Femur (tissue), 1 donor: ENCODE data around the gene NHLRC2.
"Not testable (repeated sequence)": the region's sequence is repeated elsewhere in the genome, so short reads cannot be mapped to it uniquely, and the experiment has no call there.

Source experiments
- DNase-seq: peaks from one replicate; pipeline ENCODE4 v3.0.0-alpha.2; 2017

NHLRC2 gene

DNA sequence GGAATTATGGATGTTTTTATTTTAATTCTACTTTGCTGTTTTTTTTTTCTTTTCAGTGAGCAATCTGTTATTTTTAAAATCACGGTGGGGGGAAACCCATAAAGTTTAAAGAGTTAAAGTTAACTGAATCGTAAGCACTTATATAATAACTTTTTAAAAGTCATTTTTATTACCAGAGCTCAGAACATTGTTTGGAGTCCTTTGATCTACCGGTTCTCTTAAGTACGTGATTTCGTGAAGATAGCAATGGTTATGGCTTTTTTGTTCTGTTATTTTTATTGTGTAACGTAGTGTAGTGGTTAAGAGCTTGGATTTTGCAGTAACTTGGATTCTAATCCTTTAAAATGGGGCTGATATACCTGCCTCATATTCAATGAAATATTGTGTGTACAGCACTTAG is 57.4 kb downstream of the NHLRC2 start:
- no peak for DNase-seq

DNA sequence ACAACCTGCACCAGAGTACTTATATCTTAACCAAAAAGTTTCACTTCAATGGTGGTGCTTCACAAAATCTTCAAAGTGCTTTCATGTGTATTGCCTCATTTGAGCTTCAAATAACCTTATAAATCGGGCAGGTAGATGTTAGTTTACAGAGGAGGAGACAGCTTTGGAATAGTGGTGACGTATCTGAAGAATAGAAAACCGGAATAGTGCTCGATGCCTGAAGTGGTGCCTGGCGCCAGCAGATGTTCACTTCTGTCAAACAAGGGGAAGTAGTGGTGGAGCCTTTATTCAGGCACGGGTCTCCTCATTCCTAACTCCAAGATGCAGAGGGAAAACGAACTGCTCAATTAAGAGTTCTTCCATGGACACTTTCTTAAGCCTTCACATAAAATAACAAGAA is 58.1 kb downstream of the NHLRC2 start:
- DNase-seq, result no peak

DNA sequence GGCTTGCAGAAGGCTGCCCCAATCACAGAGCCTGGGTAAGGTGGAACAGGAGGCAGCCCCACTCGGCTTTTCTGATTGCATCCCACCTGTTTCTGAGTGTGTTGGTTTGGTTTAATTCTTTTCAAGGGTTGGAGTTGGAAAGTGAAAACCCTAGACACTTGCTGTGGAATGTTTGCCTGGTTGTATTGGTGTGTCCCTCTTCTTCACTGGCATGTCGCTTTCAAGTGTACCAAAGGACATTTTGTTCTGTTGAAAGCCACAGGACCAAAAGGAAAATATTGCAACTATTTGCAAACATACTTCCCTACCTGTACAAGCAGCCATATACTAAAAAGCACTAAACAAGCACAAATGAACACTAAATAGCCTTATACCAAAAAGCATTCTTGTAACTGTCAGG is 60.5 kb downstream of the NHLRC2 start:
- no peak for DNase-seq

DNA sequence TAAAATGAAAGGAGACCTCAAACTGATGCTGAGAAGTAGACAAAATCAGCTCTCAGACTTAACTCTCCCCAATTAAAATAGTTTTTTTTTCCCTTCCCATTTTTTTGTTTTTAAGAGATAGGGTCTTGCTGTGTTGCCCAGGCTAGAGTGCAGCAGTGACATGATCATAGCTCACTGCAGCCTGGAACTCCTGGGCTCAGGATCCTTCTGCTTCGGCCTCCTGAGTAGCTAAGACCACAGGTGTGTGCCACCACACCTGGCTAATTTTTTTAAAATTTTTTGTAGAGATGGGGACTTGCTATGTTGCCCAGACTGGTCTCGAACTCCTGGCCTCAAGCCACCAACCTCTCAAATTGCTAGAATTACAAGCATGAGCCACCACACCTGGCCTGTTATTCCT is 61.1 kb downstream of the NHLRC2 start:
- no peak for DNase-seq

DNA sequence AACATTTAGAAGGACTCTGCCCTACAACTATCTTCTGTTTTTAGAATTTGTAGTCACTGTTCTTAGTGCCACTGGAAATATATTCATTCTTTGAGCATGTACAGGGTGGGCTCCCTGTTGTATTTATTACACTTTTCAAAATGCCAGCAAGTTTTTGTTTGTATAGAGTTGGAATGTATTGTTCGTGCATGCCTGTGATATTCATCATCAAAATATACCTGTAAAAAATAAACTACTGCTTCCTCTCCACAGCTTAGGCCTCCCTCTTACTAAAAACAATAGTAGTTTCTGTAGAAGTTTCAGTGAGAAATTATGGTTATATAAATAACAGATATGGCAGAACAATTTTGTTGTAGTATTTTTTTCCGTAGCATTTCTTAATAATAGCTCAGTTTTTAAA is 61.6 kb downstream of the NHLRC2 start:
- DNase-seq, result no peak

DNA sequence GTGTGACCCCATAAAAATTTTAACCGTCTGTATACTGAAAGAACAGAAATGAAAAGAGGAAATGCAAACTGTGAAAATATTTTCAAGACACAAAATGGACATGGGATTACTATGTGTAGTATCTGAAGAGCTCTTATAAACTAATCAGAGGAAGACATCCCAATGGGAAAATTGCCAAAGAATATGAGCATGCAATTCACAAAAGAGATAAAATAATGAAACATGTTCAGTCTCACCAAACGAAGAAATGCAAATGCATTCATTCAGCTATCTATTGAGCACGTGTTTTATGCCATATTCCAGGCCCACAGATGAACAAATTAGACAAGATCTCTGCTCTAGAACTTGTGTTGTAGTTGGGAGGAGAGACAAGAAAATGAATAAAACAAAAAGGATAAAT is 63.2 kb downstream of the NHLRC2 start:
- DNase-seq, result no peak

DNA sequence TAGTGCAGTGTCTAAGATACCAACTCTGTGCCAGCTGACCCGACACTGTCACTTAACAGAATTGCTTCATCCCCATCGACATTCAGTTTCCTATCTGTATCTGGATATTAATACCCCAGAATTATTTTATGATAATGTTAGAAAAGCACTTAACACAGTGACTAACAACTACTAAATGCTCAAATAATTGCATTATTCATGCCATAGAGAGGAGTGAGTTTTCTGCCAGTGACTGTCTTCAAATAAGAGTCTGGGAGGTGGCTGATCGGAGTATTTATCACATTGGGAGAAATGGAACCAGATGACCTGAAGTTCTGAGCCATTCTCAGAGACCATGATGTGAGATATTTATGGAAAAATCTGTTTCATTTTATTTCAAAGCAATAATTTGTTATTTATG is 65.7 kb downstream of the NHLRC2 start:
- DNase-seq, result no peak

DNA sequence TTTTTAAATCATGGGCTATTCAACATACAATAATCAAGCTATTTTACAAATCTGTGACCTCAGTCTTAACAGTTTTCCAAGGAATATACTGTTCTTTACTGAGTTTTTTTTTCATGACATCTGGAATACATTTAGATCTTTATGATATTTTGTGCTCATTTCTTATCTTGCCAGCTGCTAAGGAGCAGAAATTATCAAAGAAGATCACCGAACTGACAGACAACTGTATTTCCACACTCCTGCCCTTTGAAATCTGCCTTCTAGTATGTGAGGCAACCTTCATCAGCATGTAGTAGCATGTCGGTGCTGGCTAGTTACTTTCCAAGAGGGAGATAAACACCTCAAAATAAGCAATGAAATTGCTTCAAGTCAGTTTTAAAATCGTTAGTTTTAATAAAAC is 66.4 kb downstream of the NHLRC2 start:
- DNase-seq, result no peak

DNA sequence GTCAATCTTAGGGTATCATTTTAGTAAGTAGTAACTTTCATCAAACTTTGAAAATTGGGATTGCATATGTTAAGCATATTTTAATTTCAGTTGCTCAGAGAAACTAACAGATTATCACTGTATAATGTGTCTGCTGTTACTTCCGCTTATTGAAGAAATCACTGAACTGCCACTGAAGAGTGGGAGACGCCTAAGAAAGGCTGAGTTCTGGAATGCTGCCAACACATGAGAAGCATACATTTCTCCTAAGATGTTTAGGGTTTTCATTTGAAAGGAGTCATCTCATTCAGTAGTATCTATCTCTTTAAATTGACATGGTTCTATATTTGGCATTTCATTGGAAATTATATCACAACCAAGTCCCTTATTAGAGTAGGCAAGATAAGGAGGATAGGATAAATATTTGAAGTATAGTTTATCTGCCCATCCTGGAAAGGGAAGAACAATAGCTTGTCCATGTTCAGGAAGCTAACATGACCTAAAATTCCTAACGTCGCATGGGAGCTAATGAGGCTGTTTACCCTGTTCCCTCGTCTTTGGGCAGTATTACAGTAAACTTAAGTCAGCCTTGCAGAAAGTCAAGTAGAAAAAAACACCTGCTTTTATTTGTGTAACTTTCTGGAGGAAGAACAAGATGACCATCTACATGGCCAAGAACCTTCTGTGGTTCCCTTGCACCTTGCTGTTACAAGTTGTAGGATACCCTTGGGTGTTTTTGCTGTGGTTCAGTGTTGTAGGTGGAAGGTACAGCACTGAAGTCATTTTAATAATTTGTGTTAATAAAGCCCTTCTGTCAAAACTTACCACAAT is 67.3 kb downstream of the NHLRC2 start:
- no peak for DNase-seq

DNA sequence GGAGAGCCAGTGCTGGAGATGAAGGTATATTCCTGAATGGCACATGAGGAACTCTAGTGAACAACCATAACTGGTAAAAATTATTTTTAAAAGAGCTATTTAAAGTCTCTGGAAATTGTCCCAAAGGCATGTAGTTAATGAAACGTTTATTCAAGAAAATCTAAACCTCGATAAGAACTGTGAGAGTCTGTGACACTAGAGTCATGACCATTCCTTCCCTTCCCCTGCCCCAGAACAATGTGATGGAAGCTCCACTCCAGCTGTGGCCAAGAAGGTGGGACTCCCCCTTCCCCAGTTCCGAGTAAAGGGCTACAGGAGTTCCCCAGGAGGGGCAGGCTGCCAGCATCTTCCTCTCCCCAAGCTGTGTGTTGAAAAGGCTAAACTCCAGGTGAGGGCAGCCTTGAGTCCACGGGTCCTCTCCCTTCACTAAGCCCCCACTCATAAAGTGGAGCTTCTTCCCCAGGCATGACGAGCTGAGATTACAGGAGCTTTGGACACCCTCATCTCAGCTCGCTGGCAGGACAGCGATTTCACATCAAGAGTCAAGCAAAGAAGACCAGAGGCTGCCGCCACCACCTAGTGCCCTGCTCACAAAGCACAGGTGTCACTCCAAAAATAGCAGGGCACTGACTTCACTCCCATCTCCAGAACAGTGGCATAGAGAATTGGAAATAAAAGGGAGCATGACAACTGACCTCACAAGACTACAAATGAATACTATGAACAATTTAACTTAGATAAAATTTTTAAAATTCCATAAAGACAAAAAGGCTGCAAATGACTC is 68.5 kb downstream of the NHLRC2 start:
- DNase-seq, result no peak

DNA sequence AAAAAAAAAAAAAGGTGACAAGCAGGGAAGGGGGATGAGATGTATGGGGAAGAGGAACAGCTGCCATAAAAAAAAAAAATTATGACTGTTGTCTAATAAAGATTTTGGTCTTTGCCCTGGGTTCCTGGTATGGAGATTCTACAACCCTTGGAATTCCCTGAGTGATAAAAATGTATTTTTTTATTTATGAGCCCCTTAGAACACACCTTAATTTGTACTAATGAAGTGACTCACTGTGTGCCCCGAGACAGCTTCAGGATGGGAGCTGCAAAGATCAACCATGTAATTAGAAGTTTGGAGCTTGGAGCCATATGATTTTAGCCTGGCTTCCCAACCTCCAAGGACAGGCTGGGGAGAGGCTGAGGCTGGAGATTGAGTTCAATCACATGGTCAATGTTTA is 69.7 kb downstream of the NHLRC2 start:
- DNase-seq, result no peak

DNA sequence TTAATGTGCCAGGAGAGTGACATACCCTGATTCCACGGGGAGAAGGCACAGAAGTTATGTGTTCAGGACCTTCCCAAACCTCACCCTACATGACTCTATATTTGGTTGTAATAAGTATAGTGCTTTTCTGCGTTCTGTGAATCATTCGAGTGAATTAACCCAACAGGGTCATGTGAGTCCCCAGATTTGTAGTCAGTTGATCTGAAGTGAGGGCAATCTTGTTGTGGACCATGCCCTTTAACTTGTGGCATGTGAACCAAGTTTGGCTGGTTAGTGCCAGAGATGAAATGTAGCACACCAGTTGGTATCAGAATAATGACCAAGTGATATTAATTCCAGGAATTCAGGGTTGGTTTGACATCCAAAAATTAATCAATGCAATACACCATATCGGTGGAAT is 70.2 kb downstream of the NHLRC2 start:
- DNase-seq, result no peak

DNA sequence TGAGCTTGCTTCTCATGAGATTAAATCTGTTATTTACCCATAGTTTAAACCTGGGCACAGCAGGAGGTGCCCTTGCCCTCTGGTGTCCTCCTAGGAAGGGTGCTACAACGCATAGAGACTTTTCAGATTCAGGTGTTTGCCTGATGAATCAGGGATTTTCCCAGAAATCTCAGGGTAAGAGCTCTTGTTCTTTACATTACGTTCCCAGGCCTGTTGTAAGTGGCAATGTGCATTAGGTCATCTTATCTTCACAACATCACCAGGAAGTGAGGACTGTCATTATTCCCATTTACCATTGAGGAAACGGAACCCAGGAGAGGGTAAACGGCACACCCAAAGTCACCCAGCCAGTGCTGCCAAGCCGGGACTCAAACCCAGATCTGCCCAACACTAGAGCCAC is 73.0 kb downstream of the NHLRC2 start:
- no peak for DNase-seq

DNA sequence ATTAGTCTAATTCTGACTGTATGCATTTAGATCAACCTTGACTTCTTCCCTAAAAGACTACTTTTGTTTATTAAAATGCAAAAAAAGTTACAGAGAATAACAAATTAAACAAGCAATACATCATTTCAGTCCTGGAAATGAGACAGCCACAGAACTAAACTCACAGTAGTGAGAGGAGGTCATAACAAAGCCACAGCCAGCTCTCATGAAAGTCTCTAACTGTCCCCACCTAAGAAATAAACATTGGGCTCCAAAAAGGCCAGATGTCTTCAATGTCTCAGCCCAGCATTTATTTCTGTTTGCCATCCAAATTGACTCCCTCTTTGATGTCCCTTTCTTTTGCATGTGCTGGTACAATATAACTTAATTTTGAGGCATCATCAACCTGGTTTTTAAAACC is 74.4 kb downstream of the NHLRC2 start:
- no peak for DNase-seq

DNA sequence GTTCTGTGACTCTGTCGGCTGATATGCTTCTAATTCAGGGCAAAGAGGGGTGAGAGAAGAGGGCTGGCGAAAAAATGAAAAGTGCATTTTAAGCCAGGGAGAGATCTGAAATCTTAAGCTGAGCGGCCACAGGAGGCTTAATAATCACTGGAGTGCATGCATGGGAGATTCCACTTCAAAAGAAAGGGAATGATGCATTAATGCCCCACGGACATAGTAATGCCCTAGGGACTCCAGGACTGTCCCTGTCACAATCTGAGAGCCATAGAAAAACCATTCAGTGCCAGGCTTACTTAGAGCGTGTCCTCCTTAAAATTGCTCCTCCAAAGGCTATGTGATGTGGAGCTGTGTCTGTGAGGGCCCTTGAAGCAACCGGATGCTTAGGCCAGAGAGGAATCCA is 75.1 kb downstream of the NHLRC2 start:
- no peak for DNase-seq

DNA sequence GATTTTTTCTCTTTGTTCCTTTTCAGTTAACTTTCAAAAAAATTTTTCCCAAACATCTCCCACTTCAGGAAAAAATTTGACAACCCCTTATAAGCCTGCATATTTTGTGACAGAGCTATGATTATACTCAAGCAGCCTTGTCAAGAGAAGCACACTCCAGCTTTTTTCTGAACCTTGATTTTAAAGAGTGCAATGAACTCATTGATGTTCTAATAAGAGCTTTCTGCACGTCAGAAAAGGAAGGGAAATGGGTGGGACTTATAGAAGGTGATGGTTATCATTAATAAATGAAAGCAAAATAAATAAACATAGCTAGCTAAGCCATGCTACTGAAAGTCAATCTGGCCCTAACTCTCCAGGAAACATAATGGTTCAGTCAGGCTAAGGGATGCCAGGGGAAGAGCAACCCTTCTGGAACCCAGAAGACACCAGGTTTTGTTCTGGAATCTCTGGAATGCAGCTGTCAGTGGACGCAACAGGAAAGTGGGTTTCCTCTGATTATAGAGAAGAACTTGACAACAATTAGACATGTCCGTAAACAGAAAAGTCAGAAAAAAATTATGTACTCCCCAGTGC is 76.1 kb downstream of the NHLRC2 start:
- DNase-seq, result no peak

DNA sequence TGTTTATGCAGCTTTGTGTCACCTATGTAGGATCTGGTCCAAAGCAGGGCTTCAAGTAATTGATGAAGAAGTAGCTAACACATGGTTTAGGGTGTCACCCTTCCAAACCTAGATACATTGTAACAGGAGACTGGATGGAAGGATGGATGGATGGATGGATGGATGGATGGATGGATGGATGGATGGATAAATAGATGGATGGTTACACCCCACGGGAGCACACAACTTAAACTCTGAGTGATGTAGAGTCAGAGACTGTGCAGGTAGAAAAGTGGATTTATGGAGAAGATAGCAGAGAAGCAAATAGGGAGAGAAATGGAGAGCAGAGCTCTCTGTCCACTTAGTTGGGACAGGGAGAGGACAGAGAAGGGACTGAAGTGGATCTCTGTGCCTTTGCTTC is 78.4 kb downstream of the NHLRC2 start:
- DNase-seq, result no peak

DNA sequence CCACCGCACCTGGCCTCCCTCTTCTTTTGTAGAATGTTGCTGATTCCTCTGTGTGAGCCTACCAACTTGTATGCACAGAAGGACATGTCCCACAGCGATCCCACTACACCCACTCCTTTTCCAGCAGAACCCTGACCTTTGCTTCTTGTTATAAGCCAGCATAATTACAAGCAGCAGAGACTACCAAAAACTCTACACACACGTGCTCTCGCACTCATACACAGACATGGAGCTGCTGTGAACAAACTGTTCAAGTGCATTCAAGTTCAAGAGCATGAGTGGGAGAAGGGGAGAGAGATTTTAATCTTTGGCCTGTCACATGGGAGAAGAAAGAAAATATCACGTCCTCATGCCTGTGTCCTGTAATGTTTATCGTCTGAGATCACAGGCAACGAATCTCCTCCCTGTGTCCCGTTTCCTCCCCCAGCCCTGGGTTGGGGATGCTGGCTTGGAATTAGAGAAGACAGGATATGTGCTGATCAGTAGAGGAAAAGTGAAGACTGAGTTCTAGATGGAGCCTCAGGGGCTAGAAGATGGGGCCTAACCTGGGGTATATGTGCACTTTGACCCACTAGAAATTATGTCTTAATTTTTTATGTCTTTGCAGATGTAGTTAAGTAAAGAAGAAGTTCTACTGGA is 79.6 kb downstream of the NHLRC2 start:
- no peak for DNase-seq

DNA sequence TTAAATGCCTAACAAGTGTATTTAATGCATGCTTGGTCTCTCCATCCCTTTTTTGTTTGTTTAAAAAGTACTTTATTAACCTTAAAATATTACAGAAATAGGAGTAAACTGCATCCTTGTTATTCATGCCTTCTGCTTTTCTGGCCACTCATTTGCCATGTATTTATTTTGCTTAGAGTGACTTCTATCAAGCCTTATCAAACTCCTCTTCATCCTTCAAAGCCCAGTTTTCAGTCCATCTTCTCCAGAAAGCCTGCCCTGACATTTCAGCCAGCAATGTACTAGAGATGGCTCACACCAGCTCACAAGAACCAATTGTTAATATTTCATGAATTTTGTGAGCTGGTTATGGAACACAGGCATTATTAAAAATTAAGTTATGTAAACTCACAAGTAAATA is 82.8 kb downstream of the NHLRC2 start:
- no peak for DNase-seq

DNA sequence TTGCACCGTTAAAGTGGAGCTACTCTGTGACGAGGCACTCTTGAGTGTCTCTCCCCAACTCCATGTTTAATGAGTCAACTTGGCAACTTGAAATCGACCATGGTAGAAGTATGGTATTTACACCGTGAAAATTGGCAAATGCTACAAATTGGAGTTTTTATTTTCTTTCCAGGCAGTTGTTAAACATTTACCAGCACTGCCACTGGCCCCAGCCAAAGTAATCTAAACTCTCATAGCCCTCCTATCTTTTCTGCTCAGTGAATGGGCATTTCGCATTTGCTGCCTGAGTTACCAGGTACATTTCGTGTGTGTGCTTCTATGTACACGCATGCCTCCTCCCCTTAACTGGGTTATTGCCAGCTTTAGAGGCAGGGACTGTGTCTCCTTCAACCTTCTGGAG is 83.3 kb downstream of the NHLRC2 start:
- DNase-seq, result no peak

DNA sequence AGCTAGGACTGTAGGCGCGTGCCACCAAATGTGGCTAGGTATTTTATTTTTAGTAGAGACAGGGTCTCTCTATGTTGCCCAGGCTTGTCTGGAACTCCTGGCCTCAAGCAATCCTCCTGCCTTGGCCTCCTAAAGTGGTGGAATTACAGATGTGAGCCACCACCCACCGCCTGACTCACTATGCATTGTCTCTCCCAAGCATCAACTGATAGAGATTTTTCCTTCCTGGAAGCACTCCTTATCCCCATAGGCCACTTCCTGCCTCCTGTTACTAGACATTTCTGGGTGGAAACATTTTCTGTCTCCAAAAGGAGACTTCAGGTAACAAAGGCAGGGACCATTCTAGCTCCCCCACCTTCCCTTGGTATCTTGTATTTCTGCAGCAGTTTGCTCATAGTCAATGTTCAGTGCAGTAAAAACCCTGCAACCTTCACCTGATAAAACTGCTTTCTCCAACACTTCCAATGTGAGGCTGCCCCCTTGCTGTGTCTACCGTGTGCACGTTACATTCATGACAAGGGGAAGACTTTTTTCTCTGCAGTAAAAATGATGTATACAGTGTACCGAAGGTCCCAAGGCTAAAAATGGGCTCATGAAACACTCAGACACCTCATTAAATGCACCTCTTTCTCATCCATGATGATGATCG is 84.9 kb downstream of the NHLRC2 start:
- no peak for DNase-seq

DNA sequence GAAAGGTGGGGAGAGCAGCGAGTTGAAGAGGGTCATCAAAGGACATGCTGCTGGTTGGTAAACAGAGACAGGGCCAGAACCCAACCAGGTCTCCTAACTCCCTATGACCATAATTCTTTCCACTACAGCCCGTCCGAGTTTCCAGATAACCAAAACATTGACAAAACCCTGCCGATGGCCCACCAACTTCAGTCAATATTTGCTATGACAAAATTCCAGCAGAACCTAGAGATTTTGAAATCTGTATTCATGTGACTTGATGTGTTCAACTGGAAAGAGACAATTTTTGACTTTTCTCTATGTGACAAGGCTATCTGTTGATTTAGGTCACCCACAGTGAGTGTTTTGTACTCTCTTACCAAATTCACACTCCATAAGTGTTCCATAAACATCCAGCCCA is 86.7 kb downstream of the NHLRC2 start:
- no peak for DNase-seq

DNA sequence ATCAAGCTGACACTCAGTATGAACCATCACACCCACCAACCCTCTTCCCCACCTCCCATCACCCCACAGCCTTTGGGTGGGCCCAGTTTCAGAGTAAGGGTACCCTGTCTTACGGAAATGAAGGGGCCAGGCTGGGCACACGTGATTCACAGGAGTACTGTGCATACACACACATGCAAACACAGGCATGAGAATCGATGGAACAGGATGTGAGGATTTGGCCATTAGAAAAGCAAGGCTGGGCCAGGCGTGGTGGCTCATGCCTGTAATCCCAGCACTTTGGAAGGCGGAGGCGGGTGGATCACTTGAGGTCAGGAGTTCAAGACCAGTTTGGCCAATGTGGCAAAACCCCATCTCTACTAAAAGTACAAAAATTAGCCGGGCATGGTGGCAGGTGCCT is 88.7 kb downstream of the NHLRC2 start:
- not testable (repeated sequence) for DNase-seq
